H9 (cell line): Measurements from ENCODE around the gene WDR5B. TPM values are rescaled to one million over a fixed set of nuclear protein-coding genes. Genes with fewer than 3 reads are reported as not detected.

Experiments
- DNase-seq: peaks from one replicate; pipeline ENCODE4 v3.0.0-alpha.2; 2017
- H2AFZ ChIP-seq: one replicate; pipeline ENCODE4 v1.6.1; 2013; ENCODE audit warnings: mild to moderate bottlenecking, low read length, control low read depth, moderate library complexity
- H2AK5ac ChIP-seq: 2 replicates; pipeline ENCODE4 v1.6.1; 2013; ENCODE audit warnings: low read length, control low read depth, mixed read lengths; ENCODE audit not compliant: insufficient read length
- H2BK120ac ChIP-seq: one replicate; pipeline ENCODE4 v1.6.1; 2013; ENCODE audit warnings: low read depth, mild to moderate bottlenecking, low read length, control low read depth, inconsistent platforms; ENCODE audit not compliant: poor library complexity, severe bottlenecking
- H2BK12ac ChIP-seq: 2 replicates; pipeline ENCODE4 v1.6.1; 2013; ENCODE audit warnings: low read length, control low read depth, mixed read lengths, low read depth; ENCODE audit not compliant: insufficient read length
- H2BK15ac ChIP-seq: 2 replicates; pipeline ENCODE4 v1.6.1; 2013; ENCODE audit warnings: low read depth, low read length, control low read depth
- H2BK20ac ChIP-seq: one replicate; pipeline ENCODE4 v1.6.1; 2013; ENCODE audit warnings: low read depth, mild to moderate bottlenecking, low read length, control low read depth, inconsistent platforms; ENCODE audit not compliant: poor library complexity, severe bottlenecking
- H2BK5ac ChIP-seq: 2 replicates; pipeline ENCODE4 v1.6.1; 2013; ENCODE audit warnings: low read length, control low read depth, mixed read lengths; ENCODE audit not compliant: insufficient read length
- H3K14ac ChIP-seq: 2 replicates; pipeline ENCODE4 v1.6.1; 2013; ENCODE audit warnings: low read length, control low read depth; ENCODE audit not compliant: insufficient read depth
- H3K18ac ChIP-seq: 2 replicates; pipeline ENCODE4 v1.6.1; 2013; ENCODE audit warnings: low read depth, mild to moderate bottlenecking, mixed read lengths, low read length, control low read depth; ENCODE audit not compliant: insufficient read length
- H3K23ac ChIP-seq: 2 replicates; pipeline ENCODE4 v1.6.1; 2013; ENCODE audit warnings: low read length, control low read depth, mixed read lengths, low read depth; ENCODE audit not compliant: insufficient read length
- H3K23me2 ChIP-seq: 2 replicates; pipeline ENCODE4 v1.6.1; 2013; ENCODE audit warnings: low read depth, mild to moderate bottlenecking, mixed read lengths, low read length, control low read depth; ENCODE audit not compliant: insufficient read length, poor library complexity, severe bottlenecking
- H3K27ac ChIP-seq: 2 replicates; pipeline ENCODE4 v1.5.1; 2013; ENCODE audit warnings: low read length, control low read depth, mixed read lengths, low read depth; ENCODE audit not compliant: insufficient read length
- H3K27me3 ChIP-seq: 2 replicates; pipeline ENCODE4 v1.6.1; 2013; ENCODE audit warnings: low read length, control low read depth, inconsistent platforms; ENCODE audit not compliant: insufficient read depth
- H3K4ac ChIP-seq: 2 replicates; pipeline ENCODE4 v1.6.1; 2013; ENCODE audit warnings: low read depth, mild to moderate bottlenecking, control low read depth, inconsistent platforms, low read length, moderate library complexity
- H3K4me1 ChIP-seq: 2 replicates; pipeline ENCODE4 v1.6.1; 2013; ENCODE audit warnings: low read length, control low read depth, inconsistent platforms; ENCODE audit not compliant: insufficient read depth
- H3K4me2 ChIP-seq: 2 replicates; pipeline ENCODE4 v1.6.1; 2013; ENCODE audit warnings: low read length, control low read depth, mixed read lengths; ENCODE audit not compliant: insufficient read length, insufficient read depth
- H3K56ac ChIP-seq: 2 replicates; pipeline ENCODE4 v1.6.1; 2013; ENCODE audit warnings: low read depth, mild to moderate bottlenecking, mixed read lengths, low read length, control low read depth; ENCODE audit not compliant: insufficient read length
- H3K79me1 ChIP-seq: 2 replicates; pipeline ENCODE4 v1.6.1; 2013; ENCODE audit warnings: low read depth, mild to moderate bottlenecking, moderate library complexity, low read length, control low read depth, inconsistent platforms; ENCODE audit not compliant: insufficient read depth, poor library complexity, severe bottlenecking
- H3K79me2 ChIP-seq: 2 replicates; pipeline ENCODE4 v1.6.1; 2013; ENCODE audit warnings: low read length, control low read depth, inconsistent platforms; ENCODE audit not compliant: insufficient read depth
- H3K9ac ChIP-seq: 2 replicates; pipeline ENCODE4 v1.6.1; 2013; ENCODE audit warnings: low read length, control low read depth, mixed read lengths; ENCODE audit not compliant: insufficient read length; ENCODE audit errors: extremely low read depth
- H3K9me3 ChIP-seq: one replicate; pipeline ENCODE4 v1.6.1; 2013; ENCODE audit warnings: low read depth, low read length, inconsistent platforms; ENCODE audit not compliant: control insufficient read depth
- H3T11ph ChIP-seq: one replicate; pipeline ENCODE4 v1.6.1; 2013; ENCODE audit warnings: mild to moderate bottlenecking, low read length, control low read depth, inconsistent platforms
- H4K20me1 ChIP-seq: one replicate; pipeline ENCODE4 v1.6.1; 2013; ENCODE audit not compliant: control insufficient read depth, insufficient read length, insufficient read depth
- H4K5ac ChIP-seq: 2 replicates; pipeline ENCODE4 v1.6.1; 2013; ENCODE audit warnings: low read depth, mild to moderate bottlenecking, mixed read lengths, low read length, control low read depth; ENCODE audit not compliant: insufficient read length
- H4K8ac ChIP-seq: replicated peaks from 2 replicates; pipeline ENCODE4 v1.6.1; 2013; ENCODE audit warnings: low read length, control low read depth, mixed read lengths, low read depth; ENCODE audit not compliant: insufficient read length
- H4K91ac ChIP-seq: 2 replicates; pipeline ENCODE4 v1.6.1; 2013; ENCODE audit warnings: low read depth, mild to moderate bottlenecking, moderate library complexity, mixed read lengths, low read length, control low read depth; ENCODE audit not compliant: insufficient read length
- H3K27ac Mint-ChIP-seq, 3 experiments: 2 replicates in 2 of 3; 3 replicates in 1 of 3; pipeline ENCODE4 v1.8.0; 2020 to 2021; ENCODE audit warnings: mixed read lengths in 3 of 3, mild to moderate bottlenecking in 1 of 3, moderate library complexity in 1 of 3
- H3K27me3 Mint-ChIP-seq: 2 replicates; pipeline ENCODE4 v1.8.0; 2021; ENCODE audit warnings: low read depth, mild to moderate bottlenecking, moderate library complexity, mixed read lengths
- H3K36me3 Mint-ChIP-seq, 3 experiments: 2 replicates in 2 of 3; 3 replicates in 1 of 3; pipeline ENCODE4 v1.8.0; 2020 to 2021; ENCODE audit warnings: low read depth in 3 of 3, mixed read lengths in 3 of 3; ENCODE audit not compliant: insufficient read depth in 1 of 3
- H3K4me1 Mint-ChIP-seq, 2 experiments: 2 replicates each; pipeline ENCODE4 v1.8.0; 2020; ENCODE audit warnings: mixed read lengths in 2 of 2
- H3K4me3 Mint-ChIP-seq, 2 experiments: 2 replicates in 1 of 2; 3 replicates in 1 of 2; pipeline ENCODE4 v1.8.0; 2020 to 2021; ENCODE audit warnings: mild to moderate bottlenecking in 2 of 2, mixed read lengths in 2 of 2, moderate library complexity in 1 of 2
- H3K9me3 Mint-ChIP-seq, 2 experiments: 2 replicates in 1 of 2; 3 replicates in 1 of 2; pipeline ENCODE4 v1.8.0; 2020; ENCODE audit warnings: mild to moderate bottlenecking in 2 of 2, mixed read lengths in 2 of 2, moderate library complexity in 1 of 2
- CTCF ChIP-seq: fragments of 200-600 bp; sonication (generic); conservative IDR thresholded peaks from 3 replicates; pipeline ENCODE4 v1.8.0; 2021; ENCODE audit warnings: antibody characterized with exemption, mild to moderate bottlenecking
- WGBS: extraction: QIAGEN DNeasy Blood & Tissue Kit; methylation state at CpG from one replicate; pipeline ENCODE4 v1.1.7; 2013; ENCODE audit warnings: missing lambda C conversion rate, low lambda C conversion rate, mixed read lengths; ENCODE audit not compliant: insufficient read length; ENCODE audit errors: extremely low coverage; 5-methylcytosine and 5-hydroxymethylcytosine counted together
- total RNA-seq: library from RNA; stranded (reverse); gene quantifications from 2 replicates; pipeline ENCODE4 v1.2.1, GENCODE V29; 2021

Gene WDR5B
- total RNA-seq, 1 experiment from 2014 or later, result 3.7 TPM

DNA sequence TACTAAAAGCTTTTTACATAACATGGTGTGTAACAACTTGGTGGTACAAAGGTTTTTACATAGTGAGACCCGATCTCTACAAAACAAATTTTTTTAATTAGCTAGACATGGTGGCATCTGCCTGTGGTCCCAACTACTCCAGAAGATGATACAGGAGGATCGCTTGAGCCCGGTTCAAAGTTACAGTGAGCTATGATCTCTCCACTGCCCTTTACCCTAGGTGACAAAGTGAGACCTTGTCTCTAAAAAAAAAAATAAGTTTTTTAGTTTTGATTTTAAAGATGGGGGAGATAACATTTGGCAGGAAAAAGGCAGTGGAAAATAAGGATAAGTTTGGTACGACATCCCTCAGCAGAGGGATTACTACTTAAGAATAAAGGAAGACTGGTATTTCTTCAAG lies 26.0 kb downstream of the WDR5B start:
- Histone ChIP-seq H3K4me1 (no peaks in the 10 kb centered on the region), H4K5ac (no peak overlapping the region)

More for the DNA sequence above, 26.0 kb downstream of the WDR5B start:
- no peak overlapping the region for H2BK20ac ChIP-seq
- H3K14ac ChIP-seq, result no peak overlapping the region
- no peak overlapping the region for H2BK12ac ChIP-seq
- H3K9ac ChIP-seq, result no peak overlapping the region
- Mint-ChIP-seq H3K27me3 (no peaks in the 10 kb centered on the region), H3K9me3 (no peaks in the 10 kb centered on the region), H3K4me3 (no peak overlapping the region), H3K4me1 (peaks cover 9 to 17% of the 10 kb centered on the region in 2 experiments), H3K36me3 (peaks cover 0 to 23% (median 12%) of the 10 kb centered on the region in 3 experiments; a peak in 4 of 7 replicates), H3K27ac (no peak overlapping the region)
- H2BK15ac ChIP-seq, result no peak overlapping the region
- H3K79me2 ChIP-seq, result no peaks in the 10 kb centered on the region; the same call in 1 of the 2 replicates
- no peak overlapping the region for H2BK5ac ChIP-seq
- H3K23me2 ChIP-seq, result no peaks in the 10 kb centered on the region
- H2AK5ac ChIP-seq, result no peak overlapping the region
- no peak overlapping the region for H3K4me2 ChIP-seq
- H4K8ac ChIP-seq, result no peak overlapping the region
- H3K18ac ChIP-seq, result no peak overlapping the region
- no peaks in the 10 kb centered on the region for H3K79me1 ChIP-seq
- H3K27me3 ChIP-seq, result no peaks in the 10 kb centered on the region
- H3K4ac ChIP-seq, result no peak overlapping the region
- WGBS, result no CpG with 5 or more reads among the region's 4 CpGs
- H2BK120ac ChIP-seq, result no peak overlapping the region
- H4K20me1 ChIP-seq, result no peaks in the 10 kb centered on the region
- no peak overlapping the region for H3K23ac ChIP-seq
- no peak overlapping the region for H3T11ph ChIP-seq
- H3K56ac ChIP-seq, result no peak overlapping the region
- H4K91ac ChIP-seq, result no peak overlapping the region
- TF ChIP-seq CTCF, result no peak
- no peak for DNase-seq
- H3K9me3 ChIP-seq, result no peaks in the 10 kb centered on the region
- H2AFZ ChIP-seq, result no peak overlapping the region
- H3K27ac ChIP-seq, result no peak overlapping the region
